Kasumi-1 (cell line): ENCODE measurements around the gene CGB5.
"Not testable (repeated sequence)": the region's sequence is repeated elsewhere in the genome, so short reads cannot be mapped to it uniquely, and the experiment has no call there.

Experiments
- DNase-seq, 2 experiments: peaks; one replicate each; lab custom pipeline; 2025; lab: John Stamatoyannopoulos, UW

The CGB5 gene

GRCh38 chr19:49057636-49058234 is 14.1 kb downstream of the CGB5 start, which contains the start of gene CGB7:
CGB7 (minus strand) TSS chr19:49057749; CDS start chr19:49055375, 2,374 bp downstream.
- no peak for DNase-seq

- no peak for DNase-seq
These were observed 14.9 kb downstream of the CGB5 start for GRCh38 chr19:49058562-49058961.

GRCh38 chr19:49059053-49059452 is 15.4 kb downstream of the CGB5 start:
- DNase-seq: no peak

GRCh38 chr19:49061000-49061399 is 17.4 kb downstream of the CGB5 start:
- no peak for DNase-seq

GRCh38 chr19:49061445-49061844 is 17.8 kb downstream of the CGB5 start:
- DNase-seq: no peak

- no peak for DNase-seq
These were observed 20.5 kb downstream of the CGB5 start for GRCh38 chr19:49064029-49064629.

GRCh38 chr19:49064768-49065611 is 21.3 kb downstream of the CGB5 start, which contains the start of gene NTF4:
NTF4 (minus strand) TSS chr19:49064818; CDS start chr19:49061997, 2,821 bp downstream.
- DNase-seq: no peak

GRCh38 chr19:49065905-49066512 is 22.4 kb downstream of the CGB5 start:
- no peak for DNase-seq

- no peak for DNase-seq
These were observed 23.9 kb downstream of the CGB5 start for GRCh38 chr19:49067554-49067953.

- no peak for DNase-seq
These were observed 25.4 kb downstream of the CGB5 start for GRCh38 chr19:49069026-49069425.

GRCh38 chr19:49070416-49070815 is 26.8 kb downstream of the CGB5 start:
- DNase-seq: no peak

GRCh38 chr19:49071860-49072547 is 28.4 kb downstream of the CGB5 start:
- no peak for DNase-seq

GRCh38 chr19:49073514-49074378 is 30.1 kb downstream of the CGB5 start:
- DNase-seq: peak; percentile 60 to 78

- not testable (repeated sequence) for DNase-seq
These were observed 31.2 kb downstream of the CGB5 start for GRCh38 chr19:49074869-49075268.

GRCh38 chr19:49080392-49080791 is 36.7 kb downstream of the CGB5 start:
- no peak for DNase-seq

GRCh38 chr19:49081273-49081672 is 37.6 kb downstream of the CGB5 start:
- no peak for DNase-seq

- no peak for DNase-seq
These were observed 40.8 kb downstream of the CGB5 start for GRCh38 chr19:49084206-49085019.

GRCh38 chr19:49085020-49085867 is 41.6 kb downstream of the CGB5 start, which contains the start of gene SNRNP70:
SNRNP70 (plus strand) TSS chr19:49085451; CDS start chr19:49086415, 964 bp downstream.
- DNase-seq: peak; percentile 98 to 99

GRCh38 chr19:49085868-49086232 is 42.2 kb downstream of the CGB5 start:
- peak in 1 of 2 experiments; percentile 42 for DNase-seq
